ENCODE measurements around the gene ZDHHC11.

DNA sequence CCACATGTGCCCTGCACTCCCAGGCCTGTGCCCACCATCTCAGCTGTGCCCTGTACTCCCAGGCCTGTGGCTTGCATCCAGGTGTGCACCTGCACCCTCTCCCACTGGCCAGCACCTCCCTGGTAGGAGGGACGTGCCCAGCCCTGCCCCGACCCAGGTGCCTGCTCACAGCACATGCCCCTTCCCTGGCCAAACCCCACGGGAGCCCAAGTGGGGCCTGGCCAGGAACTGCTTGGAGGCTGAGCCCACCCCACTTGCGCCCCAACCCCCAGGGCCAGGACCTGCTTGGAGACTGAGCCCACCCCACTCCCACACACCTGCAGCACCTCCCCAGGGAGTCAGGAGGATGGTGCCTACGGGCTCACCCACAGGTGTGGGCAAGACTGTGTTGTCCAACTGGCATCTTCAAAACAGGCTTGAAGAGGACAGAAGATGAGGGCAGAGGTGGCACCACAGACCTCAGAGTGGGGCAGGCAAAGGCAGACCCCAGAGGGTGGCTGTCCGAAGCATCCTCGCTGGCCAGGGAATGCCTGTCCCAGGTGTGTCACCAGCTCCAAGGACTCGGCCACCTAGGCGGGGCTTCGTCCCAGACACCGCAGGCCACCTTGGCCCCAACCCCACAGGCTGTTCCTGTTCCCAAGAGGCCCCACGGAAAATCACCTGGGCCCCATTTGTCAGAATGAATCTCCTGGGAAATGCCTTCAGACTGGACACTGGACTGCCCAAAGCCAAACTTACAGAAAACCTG, 77.1 kb downstream of the ZDHHC11 start:
- TF ChIP-seq, protein P1, sequence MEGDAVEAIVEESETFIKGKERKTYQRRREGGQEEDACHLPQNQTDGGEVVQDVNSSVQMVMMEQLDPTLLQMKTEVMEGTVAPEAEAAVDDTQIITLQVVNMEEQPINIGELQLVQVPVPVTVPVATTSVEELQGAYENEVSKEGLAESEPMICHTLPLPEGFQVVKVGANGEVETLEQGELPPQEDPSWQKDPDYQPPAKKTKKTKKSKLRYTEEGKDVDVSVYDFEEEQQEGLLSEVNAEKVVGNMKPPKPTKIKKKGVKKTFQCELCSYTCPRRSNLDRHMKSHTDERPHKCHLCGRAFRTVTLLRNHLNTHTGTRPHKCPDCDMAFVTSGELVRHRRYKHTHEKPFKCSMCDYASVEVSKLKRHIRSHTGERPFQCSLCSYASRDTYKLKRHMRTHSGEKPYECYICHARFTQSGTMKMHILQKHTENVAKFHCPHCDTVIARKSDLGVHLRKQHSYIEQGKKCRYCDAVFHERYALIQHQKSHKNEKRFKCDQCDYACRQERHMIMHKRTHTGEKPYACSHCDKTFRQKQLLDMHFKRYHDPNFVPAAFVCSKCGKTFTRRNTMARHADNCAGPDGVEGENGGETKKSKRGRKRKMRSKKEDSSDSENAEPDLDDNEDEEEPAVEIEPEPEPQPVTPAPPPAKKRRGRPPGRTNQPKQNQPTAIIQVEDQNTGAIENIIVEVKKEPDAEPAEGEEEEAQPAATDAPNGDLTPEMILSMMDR (IDR thresholded peaks at IDR 0.05; ENCODE audit: low read depth, low read length): no peak
- TF ChIP-seq EZH2phosphoT487 (IDR thresholded peaks at IDR 0.05; ENCODE audit: low read depth): no peak

All from OCI-LY3 (cell line).